HL-60 (cell line): ENCODE measurements around the gene SASH3.

Source experiments
- DNase-seq, 2 experiments: peaks; one replicate each; pipeline ENCODE4 v3.0.0-alpha.2; 2010 to 2020; ENCODE audit warnings: low read depth in 1 of 2, low spot score in 1 of 2
- H3K27ac ChIP-seq: fragments of 250-450 bp; sonication (Bioruptor Pico); replicated peaks from 2 replicates; pipeline ENCODE4 v1.5.1; 2020; ENCODE audit warnings: mild to moderate bottlenecking, moderate library complexity
- H3K27me3 ChIP-seq: fragments of 250-450 bp; sonication (Bioruptor Pico); 2 replicates; pipeline ENCODE4 v1.5.1; 2021; ENCODE audit warnings: mild to moderate bottlenecking, moderate library complexity; ENCODE audit not compliant: insufficient read depth, poor library complexity, severe bottlenecking
- H3K4me3 ChIP-seq: replicated peaks from 2 replicates; pipeline ENCODE4 v1.5.1; 2011; ENCODE audit warnings: mild to moderate bottlenecking, control low read depth, low read length; ENCODE audit not compliant: insufficient read depth
- GABPA ChIP-seq: IDR thresholded peaks from 2 replicates; pipeline ENCODE4 v1.6.1; 2012; ENCODE audit warnings: low read depth
- POLR2AphosphoS5 ChIP-seq: IDR thresholded peaks from 2 replicates; pipeline ENCODE4 v1.6.1; 2012; ENCODE audit warnings: low read depth
- SPI1 ChIP-seq: IDR thresholded peaks from 2 replicates; pipeline ENCODE4 v1.6.1; 2012; ENCODE audit warnings: low read depth, mild to moderate bottlenecking, borderline replicate concordance
- TF ChIP-seq, protein P1 (sequence below): IDR thresholded peaks from one replicate; pipeline ENCODE4 v1.5.1; 2011; ENCODE audit warnings: low read length, control low read depth, inconsistent platforms; ENCODE audit not compliant: insufficient read depth
- TF ChIP-seq, protein P2 (sequence below): IDR thresholded peaks from 2 replicates; pipeline ENCODE4 v1.6.1; 2012; ENCODE audit warnings: low read depth; ENCODE audit not compliant: insufficient replicate concordance

Gene SASH3

DNA sequence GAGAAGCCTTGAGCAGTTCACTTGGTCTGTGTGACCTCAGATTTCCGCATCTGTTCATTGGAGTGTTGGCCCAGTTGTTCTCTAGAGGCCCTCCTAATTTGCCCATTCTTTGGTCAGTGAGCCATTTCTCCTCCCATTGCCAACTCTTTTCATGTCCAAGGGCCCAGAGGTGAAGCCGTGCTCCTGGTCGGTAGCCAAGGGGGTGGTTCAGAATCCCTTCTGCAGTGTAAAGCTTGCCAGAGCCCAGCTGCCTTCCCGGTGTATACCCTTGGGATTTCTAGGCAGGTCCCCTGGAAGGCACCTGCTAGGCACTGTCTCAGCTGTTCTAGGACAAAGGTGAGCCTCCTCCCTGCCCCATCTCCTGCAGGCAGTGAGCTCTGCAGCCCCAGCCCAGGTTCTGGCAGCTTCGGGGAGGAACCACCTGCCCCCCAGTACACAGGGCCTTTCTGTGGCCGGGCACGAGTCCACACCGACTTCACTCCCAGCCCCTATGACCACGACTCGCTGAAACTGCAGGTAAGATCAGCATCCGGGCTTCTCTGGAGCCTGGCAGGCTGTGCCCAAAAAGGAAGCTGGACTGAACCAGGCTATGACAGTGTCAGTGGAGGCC is 12.3 kb downstream of the SASH3 start:
- DNase-seq = no peak
- Histone ChIP-seq H3K27ac (no peak overlapping the region), H3K27me3 (no peaks in the 10 kb centered on the region), H3K4me3 (no peak overlapping the region)
- TF ChIP-seq, protein P1, sequence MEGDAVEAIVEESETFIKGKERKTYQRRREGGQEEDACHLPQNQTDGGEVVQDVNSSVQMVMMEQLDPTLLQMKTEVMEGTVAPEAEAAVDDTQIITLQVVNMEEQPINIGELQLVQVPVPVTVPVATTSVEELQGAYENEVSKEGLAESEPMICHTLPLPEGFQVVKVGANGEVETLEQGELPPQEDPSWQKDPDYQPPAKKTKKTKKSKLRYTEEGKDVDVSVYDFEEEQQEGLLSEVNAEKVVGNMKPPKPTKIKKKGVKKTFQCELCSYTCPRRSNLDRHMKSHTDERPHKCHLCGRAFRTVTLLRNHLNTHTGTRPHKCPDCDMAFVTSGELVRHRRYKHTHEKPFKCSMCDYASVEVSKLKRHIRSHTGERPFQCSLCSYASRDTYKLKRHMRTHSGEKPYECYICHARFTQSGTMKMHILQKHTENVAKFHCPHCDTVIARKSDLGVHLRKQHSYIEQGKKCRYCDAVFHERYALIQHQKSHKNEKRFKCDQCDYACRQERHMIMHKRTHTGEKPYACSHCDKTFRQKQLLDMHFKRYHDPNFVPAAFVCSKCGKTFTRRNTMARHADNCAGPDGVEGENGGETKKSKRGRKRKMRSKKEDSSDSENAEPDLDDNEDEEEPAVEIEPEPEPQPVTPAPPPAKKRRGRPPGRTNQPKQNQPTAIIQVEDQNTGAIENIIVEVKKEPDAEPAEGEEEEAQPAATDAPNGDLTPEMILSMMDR = no peak
- TF ChIP-seq SPI1 = no peak
- no peak for TF ChIP-seq POLR2AphosphoS5
- no peak for TF ChIP-seq GABPA
- TF ChIP-seq, protein P2, sequence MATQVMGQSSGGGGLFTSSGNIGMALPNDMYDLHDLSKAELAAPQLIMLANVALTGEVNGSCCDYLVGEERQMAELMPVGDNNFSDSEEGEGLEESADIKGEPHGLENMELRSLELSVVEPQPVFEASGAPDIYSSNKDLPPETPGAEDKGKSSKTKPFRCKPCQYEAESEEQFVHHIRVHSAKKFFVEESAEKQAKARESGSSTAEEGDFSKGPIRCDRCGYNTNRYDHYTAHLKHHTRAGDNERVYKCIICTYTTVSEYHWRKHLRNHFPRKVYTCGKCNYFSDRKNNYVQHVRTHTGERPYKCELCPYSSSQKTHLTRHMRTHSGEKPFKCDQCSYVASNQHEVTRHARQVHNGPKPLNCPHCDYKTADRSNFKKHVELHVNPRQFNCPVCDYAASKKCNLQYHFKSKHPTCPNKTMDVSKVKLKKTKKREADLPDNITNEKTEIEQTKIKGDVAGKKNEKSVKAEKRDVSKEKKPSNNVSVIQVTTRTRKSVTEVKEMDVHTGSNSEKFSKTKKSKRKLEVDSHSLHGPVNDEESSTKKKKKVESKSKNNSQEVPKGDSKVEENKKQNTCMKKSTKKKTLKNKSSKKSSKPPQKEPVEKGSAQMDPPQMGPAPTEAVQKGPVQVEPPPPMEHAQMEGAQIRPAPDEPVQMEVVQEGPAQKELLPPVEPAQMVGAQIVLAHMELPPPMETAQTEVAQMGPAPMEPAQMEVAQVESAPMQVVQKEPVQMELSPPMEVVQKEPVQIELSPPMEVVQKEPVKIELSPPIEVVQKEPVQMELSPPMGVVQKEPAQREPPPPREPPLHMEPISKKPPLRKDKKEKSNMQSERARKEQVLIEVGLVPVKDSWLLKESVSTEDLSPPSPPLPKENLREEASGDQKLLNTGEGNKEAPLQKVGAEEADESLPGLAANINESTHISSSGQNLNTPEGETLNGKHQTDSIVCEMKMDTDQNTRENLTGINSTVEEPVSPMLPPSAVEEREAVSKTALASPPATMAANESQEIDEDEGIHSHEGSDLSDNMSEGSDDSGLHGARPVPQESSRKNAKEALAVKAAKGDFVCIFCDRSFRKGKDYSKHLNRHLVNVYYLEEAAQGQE = no peak

DNA sequence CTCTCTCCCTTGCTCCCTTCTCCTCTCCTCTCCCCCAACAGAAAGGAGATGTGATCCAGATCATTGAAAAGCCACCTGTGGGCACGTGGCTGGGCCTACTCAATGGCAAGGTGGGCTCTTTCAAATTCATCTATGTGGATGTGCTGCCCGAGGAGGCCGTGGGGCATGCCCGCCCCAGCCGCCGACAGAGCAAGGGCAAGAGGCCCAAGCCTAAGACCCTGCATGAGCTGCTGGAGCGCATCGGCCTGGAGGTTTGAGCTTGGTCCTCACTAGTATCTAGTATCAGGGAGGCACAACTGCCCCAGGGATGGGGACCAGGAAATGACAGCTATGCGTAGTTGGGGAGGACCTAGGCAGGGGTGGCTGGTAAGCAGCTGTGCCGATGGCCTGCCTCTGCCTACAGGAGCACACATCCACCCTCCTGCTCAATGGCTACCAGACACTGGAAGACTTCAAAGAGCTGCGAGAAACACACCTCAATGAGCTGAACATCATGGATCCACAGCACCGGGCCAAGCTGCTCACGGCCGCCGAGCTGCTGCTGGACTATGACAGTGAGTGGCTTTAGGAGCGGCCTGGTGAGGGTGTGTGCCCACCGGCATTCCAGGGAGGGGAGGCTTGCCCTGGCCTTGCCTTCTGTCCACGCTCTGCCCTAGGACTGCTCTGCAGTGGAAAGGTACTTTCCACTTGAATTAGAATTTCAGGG is 13.0 kb downstream of the SASH3 start:
- TF ChIP-seq SPI1 = no peak
- no peak for TF ChIP-seq GABPA
- TF ChIP-seq, protein P2 = no peak
- TF ChIP-seq POLR2AphosphoS5 = no peak
- TF ChIP-seq, protein P1 = no peak
- H3K27ac ChIP-seq = no peak overlapping the region
- no peaks in the 10 kb centered on the region for H3K27me3 ChIP-seq
- H3K4me3 ChIP-seq = no peak overlapping the region
- no peak for DNase-seq

DNA sequence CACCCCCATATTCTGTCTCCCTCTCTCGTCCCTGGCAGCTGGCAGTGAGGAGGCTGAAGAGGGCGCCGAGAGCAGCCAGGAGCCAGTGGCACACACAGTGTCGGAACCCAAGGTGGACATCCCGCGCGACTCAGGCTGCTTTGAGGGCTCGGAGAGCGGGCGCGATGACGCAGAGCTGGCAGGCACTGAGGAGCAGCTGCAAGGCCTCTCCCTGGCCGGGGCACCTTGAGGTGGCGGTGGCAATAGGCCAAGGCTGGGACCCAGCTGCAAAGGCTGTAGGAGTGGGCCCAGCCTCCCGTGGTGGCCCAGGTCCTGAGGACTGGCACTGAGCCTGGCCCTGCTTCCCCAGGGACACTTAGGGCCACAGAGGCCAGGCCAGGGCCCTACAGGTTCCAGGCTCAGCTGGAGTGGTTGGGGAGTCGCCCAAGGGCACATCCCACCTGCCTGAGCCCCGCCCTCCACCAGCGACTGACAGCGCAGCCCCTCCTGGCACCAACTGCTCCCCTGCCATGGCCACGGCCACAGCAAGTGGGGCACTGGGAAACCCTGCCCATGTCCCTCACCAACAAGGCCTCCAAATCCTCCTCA is 13.9 kb downstream of the SASH3 start:
- Histone ChIP-seq H3K27ac (no peak overlapping the region), H3K27me3 (no peaks in the 10 kb centered on the region), H3K4me3 (no peak overlapping the region)
- TF ChIP-seq, protein P1 = no peak
- TF ChIP-seq, protein P2 = no peak
- TF ChIP-seq POLR2AphosphoS5 (no peak), SPI1 (no peak), GABPA (no peak)
- DNase-seq = no peak
